Left hindlimb (tissue), 1 donor: ENCODE measurements around the gene SREBF1.
A peak's percentile ranks its signal among the peaks of the same experiment; 100 is the strongest.

Experiments used
- DNase-seq: peaks from one replicate; pipeline ENCODE4 v3.0.0-alpha.2; 2018

Gene SREBF1

GRCh38 chr17:17836818-17837379 lies at the start of gene SREBF1:
SREBF1 (minus strand) TSS chr17:17836986; CDS start chr17:17836817, 169 bp downstream.
- peak; percentile 75 for DNase-seq

GRCh38 chr17:17886226-17886625 lies 49.4 kb upstream of the SREBF1 start:
- peak; percentile 69 for DNase-seq

GRCh38 chr17:17884391-17885357 lies 47.9 kb upstream of the SREBF1 start:
- DNase-seq, result no peak

GRCh38 chr17:17883801-17884200 lies 47.0 kb upstream of the SREBF1 start:
- no peak for DNase-seq

GRCh38 chr17:17882082-17882581 lies 45.3 kb upstream of the SREBF1 start:
- DNase-seq, result no peak

- DNase-seq, result no peak
These were observed 43.9 kb upstream of the SREBF1 start for GRCh38 chr17:17880577-17881196.

GRCh38 chr17:17877529-17878358 lies 41.0 kb upstream of the SREBF1 start:
- DNase-seq, result peak; percentile 90

- DNase-seq, result no peak
These were observed 40.3 kb upstream of the SREBF1 start for GRCh38 chr17:17876959-17877528.

- DNase-seq, result no peak
These were observed 37.7 kb upstream of the SREBF1 start for GRCh38 chr17:17874478-17874877.

GRCh38 chr17:17873450-17873991 lies 36.7 kb upstream of the SREBF1 start:
- DNase-seq, result no peak

- no peak for DNase-seq
These were observed 36.0 kb upstream of the SREBF1 start for GRCh38 chr17:17872547-17873345.

GRCh38 chr17:17871913-17872312 lies 35.1 kb upstream of the SREBF1 start:
- DNase-seq, result no peak

GRCh38 chr17:17870247-17870646 lies 33.5 kb upstream of the SREBF1 start:
- no peak for DNase-seq

GRCh38 chr17:17868641-17869522 lies 32.1 kb upstream of the SREBF1 start:
- no peak for DNase-seq

- no peak for DNase-seq
These were observed 30.1 kb upstream of the SREBF1 start for GRCh38 chr17:17866897-17867296.

- no peak for DNase-seq
These were observed 29.6 kb upstream of the SREBF1 start for GRCh38 chr17:17866425-17866824.

- DNase-seq, result no peak
These were observed 28.2 kb upstream of the SREBF1 start for GRCh38 chr17:17865035-17865434.

GRCh38 chr17:17860766-17861107 lies 24.0 kb upstream of the SREBF1 start:
- DNase-seq, result no peak

- DNase-seq, result peak; percentile 68
These were observed 23.4 kb upstream of the SREBF1 start for GRCh38 chr17:17859909-17860765.
